SU-DHL-6 (cell line): Measurements from ENCODE around the gene SCLY.

ENCODE experiments used
- H2AFZ ChIP-seq: fragments of 200-600 bp; sonication (generic); 2 replicates; pipeline ENCODE4 v1.6.1; 2014; ENCODE audit warnings: low read depth, mild to moderate bottlenecking, moderate library complexity, mixed read lengths, antibody characterized with exemption, low read length; ENCODE audit not compliant: severe bottlenecking
- H3F3A ChIP-seq: fragments of 200-600 bp; shearing (Covaris generic); 2 replicates; pipeline ENCODE4 v1.6.0; 2016; ENCODE audit warnings: antibody characterized with exemption, mild to moderate bottlenecking; ENCODE audit not compliant: insufficient read depth
- H3K27ac ChIP-seq: fragments of 200-600 bp; sonication (generic); 2 replicates; pipeline ENCODE4 v1.5.1; 2016; ENCODE audit warnings: low read depth, mild to moderate bottlenecking, low read length, moderate library complexity, mixed read lengths
- H3K27me3 ChIP-seq: fragments of 200-600 bp; sonication (generic), shearing (Covaris generic); 2 replicates; pipeline ENCODE4 v1.6.0; 2014; ENCODE audit warnings: mild to moderate bottlenecking, low read length
- H3K36me3 ChIP-seq: fragments of 200-600 bp; sonication (generic); 2 replicates; pipeline ENCODE4 v1.6.1; 2014; ENCODE audit warnings: mild to moderate bottlenecking, low read length, mixed read lengths
- H3K4me2 ChIP-seq: fragments of 300-600, 200-600 bp; shearing (Covaris generic), sonication (generic); 2 replicates; pipeline ENCODE4 v1.6.0; 2014; ENCODE audit warnings: low read length, low read depth, mild to moderate bottlenecking; ENCODE audit not compliant: poor library complexity, severe bottlenecking
- H3K4me3 ChIP-seq: fragments of 200-600 bp; sonication (generic); 2 replicates; pipeline ENCODE4 v1.5.1; 2014; ENCODE audit warnings: antibody characterized with exemption, low read length, mild to moderate bottlenecking, mixed read lengths; ENCODE audit not compliant: insufficient read depth, poor library complexity, severe bottlenecking
- H3K79me2 ChIP-seq: fragments of 200-600 bp; sonication (generic); 2 replicates; pipeline ENCODE4 v1.6.1; 2014; ENCODE audit warnings: mild to moderate bottlenecking, low read length, moderate library complexity; ENCODE audit not compliant: insufficient read depth
- H3K9ac ChIP-seq: fragments of 200-600 bp; sonication (generic); 2 replicates; pipeline ENCODE4 v1.7.0; 2014; ENCODE audit warnings: mild to moderate bottlenecking, low read length
- H3K9me2 ChIP-seq: fragments of 200-600 bp; sonication (generic); replicated peaks from 2 replicates; pipeline ENCODE4 v1.6.1; 2014; ENCODE audit warnings: low read length; ENCODE audit not compliant: insufficient read depth
- H3K9me3 ChIP-seq: fragments of 200-600 bp; sonication (generic); 2 replicates; pipeline ENCODE4 v1.6.1; 2014; ENCODE audit warnings: low read length, mixed read lengths; ENCODE audit not compliant: insufficient read depth
- H4K20me1 ChIP-seq: fragments of 200-600 bp; sonication (generic); 2 replicates; pipeline ENCODE4 v1.6.1; 2014; ENCODE audit warnings: low read depth, mild to moderate bottlenecking, antibody characterized with exemption, low read length, moderate library complexity, mixed read lengths
- CTCF ChIP-seq: fragments of 200-600 bp; sonication (generic); IDR thresholded peaks from one replicate; pipeline ENCODE4 v1.5.1; 2017; ENCODE audit warnings: antibody characterized with exemption, mild to moderate bottlenecking, low read length, moderate library complexity; ENCODE audit not compliant: insufficient read depth, poor library complexity, severe bottlenecking
- EZH2phosphoT487 ChIP-seq: fragments of 200-600 bp; sonication (generic), shearing (Covaris generic); conservative IDR thresholded peaks from 2 replicates; pipeline ENCODE4 v1.6.1; 2018; ENCODE audit warnings: mild to moderate bottlenecking, antibody characterized with exemption, low read length, moderate library complexity, mixed read lengths

Gene SCLY

GRCh38 chr2:238094438-238095022 lies 33.7 kb downstream of the SCLY start:
- Histone ChIP-seq H3K27me3 (no peaks in the 10 kb centered on the region), H3K79me2 (no peaks in the 10 kb centered on the region), H4K20me1 (no peaks in the 10 kb centered on the region), H2AFZ (no peak overlapping the region), H3K36me3 (no peaks in the 10 kb centered on the region), H3F3A (0 out of 2 replicates have a peak, but pooled peaks cover 5% of the 10 kb centered on the region), H3K9me3 (no peaks in the 10 kb centered on the region), H3K9ac (no peak overlapping the region), H3K9me2 (no peaks in the 10 kb centered on the region), H3K4me3 (no peak overlapping the region), H3K4me2 (no peak overlapping the region), H3K27ac (no peak overlapping the region)
- TF ChIP-seq CTCF (no peak), EZH2phosphoT487 (no peak)

DNA sequence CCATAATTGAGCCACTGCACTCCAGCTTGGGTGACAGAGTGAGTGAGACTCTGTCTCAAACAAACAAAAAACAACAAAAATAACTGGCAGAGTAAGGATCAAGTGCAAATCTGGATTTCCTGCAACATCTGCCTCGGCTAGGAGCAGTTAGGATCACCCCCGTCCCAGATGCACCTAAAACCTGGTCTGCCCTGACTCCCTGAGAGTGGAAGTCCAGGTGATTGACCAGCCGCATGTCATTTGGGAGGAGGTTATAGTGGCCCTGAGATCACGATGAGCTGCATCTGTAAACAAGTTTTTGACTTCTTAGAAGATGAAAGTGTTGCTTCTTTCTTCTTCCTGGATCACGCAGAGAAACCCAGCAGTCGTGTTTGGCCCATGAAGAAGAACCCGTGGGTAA lies 34.3 kb downstream of the SCLY start:
- H3K9me2 ChIP-seq: no peaks in the 10 kb centered on the region
- H3F3A ChIP-seq: 0 out of 2 replicates have a peak, but pooled peaks cover 5% of the 10 kb centered on the region
- H3K4me3 ChIP-seq: no peak overlapping the region
- no peak for TF ChIP-seq CTCF
- TF ChIP-seq EZH2phosphoT487: no peak
- H3K27me3 ChIP-seq: no peaks in the 10 kb centered on the region
- H3K79me2 ChIP-seq: no peaks in the 10 kb centered on the region
- no peak overlapping the region for H2AFZ ChIP-seq
- H4K20me1 ChIP-seq: no peaks in the 10 kb centered on the region
- H3K27ac ChIP-seq: no peak overlapping the region
- no peak overlapping the region for H3K4me2 ChIP-seq
- no peak overlapping the region for H3K9ac ChIP-seq
- no peaks in the 10 kb centered on the region for H3K9me3 ChIP-seq
- no peaks in the 10 kb centered on the region for H3K36me3 ChIP-seq

- no peaks in the 10 kb centered on the region for H3K79me2 ChIP-seq
- H3K4me3 ChIP-seq: no peak overlapping the region
- no peak overlapping the region for H3K4me2 ChIP-seq
- TF ChIP-seq EZH2phosphoT487 (no peak), CTCF (no peak)
- H2AFZ ChIP-seq: no peak overlapping the region
- no peaks in the 10 kb centered on the region for H4K20me1 ChIP-seq
- no peak overlapping the region for H3K9ac ChIP-seq
- H3K27ac ChIP-seq: no peak overlapping the region
- no peaks in the 10 kb centered on the region for H3K36me3 ChIP-seq
- H3K9me3 ChIP-seq: no peaks in the 10 kb centered on the region
- H3K9me2 ChIP-seq: no peaks in the 10 kb centered on the region
- 0 out of 2 replicates have a peak, but pooled peaks cover 5% of the 10 kb centered on the region for H3F3A ChIP-seq
- H3K27me3 ChIP-seq: no peaks in the 10 kb centered on the region
These were observed 35.7 kb downstream of the SCLY start for GRCh38 chr2:238096311-238097011.
